Left renal cortex interstitium (tissue), 4 donors: ENCODE measurements around the gene NBDY. TPM values are rescaled to one million over a fixed set of nuclear protein-coding genes. Genes with fewer than 3 reads are reported as not detected.
"Not testable (repeated sequence)": the region's sequence is repeated elsewhere in the genome, so short reads cannot be mapped to it uniquely, and the experiment has no call there.

Experiments used
- DNase-seq, 4 donors: peaks; one replicate each; pipeline ENCODE4 v3.0.0-alpha.2; 2013; ENCODE audit warnings: low read depth in 4 of 4, low spot score in 2 of 4, missing footprints in 1 of 4
- polyA plus RNA-seq, 4 donors: library from polyadenylated mRNA; unstranded; fragments of 120-200 nt; gene quantifications; one replicate each; pipeline ENCODE4 v1.2.1, GENCODE V29; 2013; ENCODE audit not compliant: insufficient read length in 4 of 4

The NBDY gene
- polyA plus RNA-seq, 4 donors: 85.4 to 112 (median 96.6) TPM

- no peak for DNase-seq
Measured at GRCh38 chrX:56798866-56799758, 70.1 kb downstream of the NBDY start.

DNA sequence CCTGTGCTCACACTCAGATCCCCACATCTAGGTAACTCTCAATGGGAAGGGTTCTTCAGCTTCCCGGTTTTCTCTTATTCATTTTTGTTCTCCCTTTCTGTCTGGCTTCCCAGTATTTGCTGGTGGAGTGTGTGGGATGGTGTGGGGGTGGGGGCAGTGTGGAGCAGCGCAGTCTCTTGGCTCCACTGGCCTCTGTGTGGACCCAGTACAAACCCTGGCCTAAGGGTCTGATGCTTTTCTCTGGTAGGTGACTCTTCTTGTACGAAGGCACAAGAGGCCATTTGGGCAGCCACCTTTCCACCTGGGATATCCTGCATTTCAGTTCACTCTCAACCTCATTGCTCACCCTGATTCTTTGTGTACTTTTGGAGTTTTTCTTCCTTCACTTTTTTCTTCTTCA is 71.3 kb downstream of the NBDY start:
- no peak for DNase-seq

DNA sequence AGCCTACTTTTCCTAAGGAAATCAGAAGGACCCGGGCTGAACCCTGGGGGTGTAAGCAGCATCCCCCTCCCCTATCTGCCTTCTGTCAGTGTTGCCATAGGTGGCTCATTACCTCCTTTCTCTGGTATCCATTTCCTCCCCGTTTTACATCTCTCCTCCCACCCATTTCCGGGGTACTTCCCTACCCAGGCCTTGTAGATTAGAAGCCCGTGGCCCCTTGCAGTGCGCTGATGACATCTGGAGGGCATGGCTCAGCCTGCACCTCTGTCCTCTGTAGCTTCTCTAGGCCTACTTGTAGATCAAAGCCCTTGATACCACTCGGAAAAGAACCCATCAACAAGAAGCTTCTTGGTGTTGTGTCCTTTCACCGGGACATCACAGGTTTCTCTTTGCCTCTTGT is 71.8 kb downstream of the NBDY start:
- DNase-seq: no peak

- DNase-seq: no peak
Measured at GRCh38 chrX:56802428-56802827, 73.4 kb downstream of the NBDY start.

DNA sequence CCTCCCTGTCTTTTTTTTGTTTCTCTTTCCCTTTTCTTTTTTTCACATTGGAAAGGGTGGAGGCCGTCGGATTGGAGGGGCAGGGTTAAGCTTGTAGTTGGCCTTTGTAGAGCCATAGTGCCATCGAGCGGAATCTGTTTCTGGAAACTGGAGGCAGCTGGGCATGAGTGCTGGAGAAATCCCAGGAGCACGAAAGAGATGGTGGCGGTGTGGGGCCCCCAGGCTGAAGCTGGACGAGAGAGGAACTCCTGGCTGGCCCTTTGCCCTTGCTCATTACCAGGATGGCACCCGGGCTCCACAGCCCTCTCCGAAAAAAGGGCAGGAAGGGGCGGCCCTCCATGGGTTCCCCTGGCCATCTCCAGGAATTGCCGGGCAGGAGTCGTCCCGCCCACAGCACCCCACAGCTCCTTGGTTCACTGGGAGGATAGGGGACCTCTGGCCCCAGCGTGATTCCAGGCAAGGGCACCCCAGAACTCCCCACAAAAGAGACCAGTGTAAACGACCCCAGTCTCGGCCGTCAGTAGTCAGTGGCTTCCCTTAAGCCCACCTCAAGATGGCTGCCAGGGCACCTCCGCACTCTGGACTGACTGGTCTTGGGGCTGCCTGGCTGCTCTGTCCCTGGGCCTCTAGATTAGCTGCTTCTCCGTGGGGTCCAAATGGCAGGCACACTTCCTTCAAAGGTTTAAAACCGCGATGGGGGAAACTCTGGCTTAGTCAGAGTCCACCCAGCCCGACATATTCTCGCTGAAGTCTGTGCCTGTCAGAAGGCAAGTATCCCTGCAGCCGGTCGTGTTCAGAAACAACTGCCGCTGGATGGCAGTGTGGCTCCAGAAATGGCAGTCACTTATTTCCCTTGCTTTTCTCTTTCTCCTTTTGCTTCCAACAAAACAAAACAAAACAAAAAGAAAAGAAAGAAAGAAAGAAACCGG is 74.1 kb downstream of the NBDY start:
- DNase-seq: peak; percentile 3 to 34 (median 12)

GRCh38 chrX:56803850-56804681 is 75.0 kb downstream of the NBDY start:
- no peak for DNase-seq

GRCh38 chrX:56804867-56805266 is 75.8 kb downstream of the NBDY start:
- DNase-seq: no peak

DNA sequence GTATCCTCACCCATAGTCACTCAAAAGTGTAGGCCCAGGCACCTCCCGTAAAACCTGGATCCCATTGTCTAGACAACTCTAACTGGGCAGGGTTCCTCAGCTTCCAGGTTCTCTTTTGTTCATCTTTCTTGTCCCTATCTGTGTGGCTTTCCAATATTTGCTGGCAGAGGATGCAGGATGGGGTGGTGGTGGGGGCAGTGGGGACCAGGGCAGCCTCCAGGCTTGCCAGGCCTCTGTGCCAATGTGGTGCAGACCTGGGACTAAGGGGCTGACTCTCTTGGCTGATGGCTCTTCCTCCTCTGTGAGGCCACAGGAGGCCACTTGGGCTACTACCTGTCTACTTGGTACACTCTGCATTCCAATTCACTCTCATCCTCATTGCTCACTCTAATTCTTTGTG is 76.4 kb downstream of the NBDY start:
- DNase-seq: no peak

GRCh38 chrX:56806176-56806575 is 77.1 kb downstream of the NBDY start:
- DNase-seq: not testable (repeated sequence)

- DNase-seq: no peak
Measured at GRCh38 chrX:56811599-56811998, 82.6 kb downstream of the NBDY start.

GRCh38 chrX:56812515-56813105 is 83.6 kb downstream of the NBDY start:
- no peak for DNase-seq

DNA sequence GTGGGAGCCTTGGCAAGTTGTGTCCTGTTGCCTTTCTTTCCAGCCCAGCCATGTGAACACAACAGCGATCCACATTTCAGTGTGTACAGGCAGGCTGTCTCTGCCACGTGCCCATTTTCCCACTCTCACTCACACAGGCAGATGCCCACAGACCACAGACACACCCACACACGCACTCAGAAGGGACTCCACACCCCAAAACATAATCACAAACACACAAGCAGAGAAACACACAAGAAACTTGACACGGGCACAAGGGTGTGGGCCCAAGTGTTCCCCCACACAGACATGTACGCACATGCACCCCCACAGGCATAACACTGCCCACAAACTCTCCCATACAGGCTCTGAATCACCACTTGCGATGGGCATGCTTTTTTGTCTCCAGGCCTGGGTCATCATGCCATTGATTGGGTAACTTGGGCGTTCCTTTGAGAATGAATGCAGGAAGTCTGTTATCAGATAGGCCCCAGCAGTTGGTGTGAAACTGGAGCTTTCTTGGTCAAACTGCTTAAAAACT is 84.3 kb downstream of the NBDY start:
- DNase-seq: no peak

DNA sequence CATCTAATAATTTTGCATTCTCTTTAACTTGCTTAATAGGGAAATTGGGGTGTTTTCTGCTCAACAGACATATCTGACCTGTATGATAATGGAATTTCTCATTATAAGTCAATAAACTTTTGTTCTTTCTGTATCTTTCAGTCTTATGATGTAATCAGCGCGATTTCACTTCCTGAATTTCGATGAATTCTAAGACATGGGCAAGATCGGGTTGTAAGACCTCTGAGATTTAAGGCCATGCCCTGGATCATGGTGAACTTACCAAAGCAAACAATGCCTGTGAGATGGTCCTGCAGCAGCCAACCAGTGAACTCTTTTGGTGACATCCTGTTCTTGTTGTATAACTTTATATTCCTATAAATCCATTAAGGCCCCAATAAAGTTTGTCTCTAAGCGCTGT is 88.1 kb downstream of the NBDY start:
- DNase-seq: no peak

- DNase-seq: no peak
Measured at GRCh38 chrX:56826020-56826419, 97.0 kb downstream of the NBDY start.

DNA sequence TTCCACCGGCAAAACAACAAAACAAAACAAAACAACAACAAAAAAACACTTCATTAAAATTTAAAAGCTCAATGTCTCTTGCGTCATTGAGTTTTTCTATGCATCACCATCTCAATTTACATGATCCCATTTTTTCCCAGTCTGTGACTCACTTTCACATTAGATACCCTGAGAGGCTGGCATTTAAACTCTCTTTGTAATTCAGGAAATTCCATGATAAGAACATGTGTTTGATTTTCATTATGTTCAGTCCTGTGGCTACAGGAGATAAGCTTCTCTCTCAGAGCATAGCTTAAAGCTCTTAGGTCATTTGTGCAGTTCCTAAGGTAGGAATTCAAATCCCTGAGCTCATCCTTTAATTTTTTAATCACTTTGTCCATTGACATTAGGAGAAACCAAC is 104.6 kb downstream of the NBDY start:
- no peak for DNase-seq

DNA sequence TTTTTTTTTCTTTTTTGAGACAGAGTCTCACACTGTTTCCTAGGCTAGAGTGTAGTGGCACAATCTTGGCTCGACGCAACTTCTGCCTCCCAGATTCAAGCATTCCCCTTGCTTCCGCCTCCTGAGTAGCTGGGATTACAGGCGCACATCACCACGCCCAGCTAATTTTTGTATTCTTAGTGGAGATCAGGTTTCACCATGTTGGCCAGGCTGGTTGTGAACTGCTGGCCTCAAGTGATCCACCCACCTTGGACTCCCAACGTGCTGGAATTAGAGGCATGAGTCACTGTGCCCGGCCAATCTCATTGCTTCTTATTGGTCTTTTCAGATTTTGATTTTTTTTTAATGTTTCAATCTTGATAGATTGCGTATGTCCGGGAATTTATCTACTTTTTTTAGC is 124.4 kb downstream of the NBDY start:
- DNase-seq: no peak

DNA sequence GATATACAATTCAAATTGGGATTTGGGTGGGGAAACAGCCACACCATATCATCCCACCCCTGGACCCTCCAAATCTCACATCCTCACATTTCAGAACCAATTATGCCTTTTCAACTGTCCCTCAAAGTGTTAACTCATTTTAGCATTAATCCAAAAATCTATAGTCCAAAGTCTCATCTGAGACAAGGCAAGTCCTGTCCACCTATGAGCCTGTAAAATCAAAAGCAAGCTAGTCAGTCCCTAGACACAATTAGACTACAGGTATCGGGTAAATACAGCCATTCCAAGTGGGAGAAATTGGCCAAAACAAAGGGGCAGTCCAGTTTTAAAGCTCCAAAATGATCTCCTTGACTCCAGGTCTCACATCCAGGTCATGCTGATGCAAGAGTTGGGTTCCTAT is 128.0 kb downstream of the NBDY start:
- no peak for DNase-seq

DNA sequence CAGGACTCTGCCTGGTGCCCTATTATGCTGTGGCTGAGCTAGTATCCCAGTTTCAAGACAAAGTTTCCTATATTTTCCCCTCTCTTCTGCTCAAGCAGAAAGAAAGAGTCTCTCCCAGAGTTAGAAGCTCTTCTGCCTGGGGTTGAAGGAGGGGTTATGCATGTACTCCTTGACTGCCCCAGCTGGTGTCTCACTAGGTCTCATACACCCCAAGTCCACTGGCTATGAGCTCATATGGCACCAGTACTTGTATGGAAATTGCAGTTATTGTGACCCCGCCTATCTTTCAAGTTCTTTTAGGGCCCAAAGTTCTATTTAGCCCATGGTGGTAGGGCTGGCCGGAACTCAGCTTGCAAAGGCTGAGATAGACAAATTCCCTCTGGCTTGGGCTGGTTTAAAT is 131.8 kb downstream of the NBDY start:
- no peak for DNase-seq
